ENCODE measurements around the gene RUNX3.
"Not testable (repeated sequence)": the region's sequence is repeated elsewhere in the genome, so short reads cannot be mapped to it uniquely, and the experiment has no call there.

RUNX3 gene

GRCh38 chr1:24902471-24902891 is 27.6 kb downstream of the RUNX3 start:
- DNase-seq (ENCODE audit: low read depth, low spot score): no peak

GRCh38 chr1:24901791-24902470 is 28.1 kb downstream of the RUNX3 start:
- no peak for DNase-seq (ENCODE audit: low read depth, low spot score)

GRCh38 chr1:24900985-24901781 is 28.9 kb downstream of the RUNX3 start:
- DNase-seq (ENCODE audit: low read depth, low spot score): no peak

GRCh38 chr1:24900486-24900849 is 29.6 kb downstream of the RUNX3 start:
- no peak for DNase-seq (ENCODE audit: low read depth, low spot score)

GRCh38 chr1:24899581-24900485 is 30.2 kb downstream of the RUNX3 start:
- no peak for DNase-seq (ENCODE audit: low read depth, low spot score)

- no peak for DNase-seq (ENCODE audit: low read depth, low spot score)
Observed at GRCh38 chr1:24898909-24899439, 31.1 kb downstream of the RUNX3 start.

- DNase-seq (ENCODE audit: low read depth, low spot score): no peak
Observed at GRCh38 chr1:24898152-24898908, 31.7 kb downstream of the RUNX3 start.

GRCh38 chr1:24897263-24898151 is 32.6 kb downstream of the RUNX3 start:
- no peak for DNase-seq (ENCODE audit: low read depth, low spot score)

- DNase-seq (ENCODE audit: low read depth, low spot score): no peak
Observed at GRCh38 chr1:24896596-24897262, 33.3 kb downstream of the RUNX3 start.

- DNase-seq (ENCODE audit: low read depth, low spot score): no peak
Observed at GRCh38 chr1:24896176-24896575, 33.9 kb downstream of the RUNX3 start.

- no peak for DNase-seq (ENCODE audit: low read depth, low spot score)
Observed at GRCh38 chr1:24895511-24895910, 34.6 kb downstream of the RUNX3 start.

- DNase-seq (ENCODE audit: low read depth, low spot score): no peak
Observed at GRCh38 chr1:24894002-24894401, 36.1 kb downstream of the RUNX3 start.

GRCh38 chr1:24893431-24893830 is 36.6 kb downstream of the RUNX3 start:
- no peak for DNase-seq (ENCODE audit: low read depth, low spot score)

- DNase-seq (ENCODE audit: low read depth, low spot score): no peak
Observed at GRCh38 chr1:24892188-24893153, 37.6 kb downstream of the RUNX3 start.

- DNase-seq (ENCODE audit: low read depth, low spot score): not testable (repeated sequence)
Observed at GRCh38 chr1:24891367-24891766, 38.7 kb downstream of the RUNX3 start.

GRCh38 chr1:24890887-24891286 is 39.2 kb downstream of the RUNX3 start:
- DNase-seq (ENCODE audit: low read depth, low spot score): no peak

- no peak for DNase-seq (ENCODE audit: low read depth, low spot score)
Observed at GRCh38 chr1:24888971-24889676, 41.0 kb downstream of the RUNX3 start.
